Loucy (cell line): Measurements from ENCODE around the gene IFNA7.
"Not testable (repeated sequence)": the region's sequence is repeated elsewhere in the genome, so short reads cannot be mapped to it uniquely, and the experiment has no call there.

Source experiments
- H2AFZ ChIP-seq: fragments of 200-600 bp; sonication (generic); 2 replicates; pipeline ENCODE4 v1.6.0; 2016; ENCODE audit warnings: antibody characterized with exemption, mild to moderate bottlenecking, low read length, moderate library complexity
- H3F3A ChIP-seq: fragments of 200-600 bp; 2 replicates; pipeline ENCODE4 v1.6.0; 2016; ENCODE audit warnings: antibody characterized with exemption, low read depth, mild to moderate bottlenecking
- H3K27me3 ChIP-seq: fragments of 200-600 bp; sonication (generic); 2 replicates; pipeline ENCODE4 v1.6.1; 2014; ENCODE audit warnings: low read length, mild to moderate bottlenecking; ENCODE audit not compliant: insufficient read depth, poor library complexity, severe bottlenecking
- H3K36me3 ChIP-seq: fragments of 200-600 bp; sonication (generic); 2 replicates; pipeline ENCODE4 v1.6.1; 2016; ENCODE audit warnings: low read length; ENCODE audit not compliant: insufficient read depth
- H3K4me1 ChIP-seq: fragments of 200-600 bp; sonication (generic); 2 replicates; pipeline ENCODE4 v1.5.1; 2014; ENCODE audit warnings: low read length, mild to moderate bottlenecking; ENCODE audit not compliant: insufficient read depth, poor library complexity, severe bottlenecking
- H3K4me2 ChIP-seq: fragments of 200-600 bp; sonication (generic); 2 replicates; pipeline ENCODE4 v1.6.0; 2014; ENCODE audit warnings: antibody characterized with exemption, low read length, low read depth, mild to moderate bottlenecking; ENCODE audit not compliant: poor library complexity, severe bottlenecking
- H3K4me3 ChIP-seq: fragments of 200-600 bp; sonication (generic); 2 replicates; pipeline ENCODE4 v1.5.1; 2014; ENCODE audit warnings: low read length, mild to moderate bottlenecking, mixed read lengths; ENCODE audit not compliant: poor library complexity, severe bottlenecking
- H3K79me2 ChIP-seq: fragments of 200-600 bp; sonication (generic); 2 replicates; pipeline ENCODE4 v1.6.1; 2014; ENCODE audit warnings: low read length; ENCODE audit not compliant: insufficient read depth
- H3K9ac ChIP-seq: fragments of 200-600 bp; sonication (generic); 2 replicates; pipeline ENCODE4 v1.6.0; 2014; ENCODE audit warnings: mild to moderate bottlenecking, low read depth, low read length, moderate library complexity; ENCODE audit not compliant: poor library complexity, severe bottlenecking
- H3K9me2 ChIP-seq: fragments of 200-600 bp; sonication (generic); replicated peaks from 2 replicates; pipeline ENCODE4 v1.6.1; 2016; ENCODE audit warnings: low read depth, low read length, mixed read lengths
- H3K9me3 ChIP-seq: fragments of 200-600 bp; sonication (generic); 2 replicates; pipeline ENCODE4 v1.6.1; 2014; ENCODE audit warnings: mild to moderate bottlenecking, antibody characterized with exemption, low read length, low read depth; ENCODE audit not compliant: insufficient read depth
- H4K20me1 ChIP-seq: fragments of 200-600 bp; sonication (generic); 2 replicates; pipeline ENCODE4 v1.6.0; 2014; ENCODE audit warnings: antibody characterized with exemption, low read length, mild to moderate bottlenecking; ENCODE audit not compliant: insufficient read depth, poor library complexity, severe bottlenecking
- EZH2phosphoT487 ChIP-seq: fragments of 200-600 bp; IDR thresholded peaks from 2 replicates; pipeline ENCODE4 v1.6.1; 2018; ENCODE audit warnings: antibody characterized with exemption, mild to moderate bottlenecking, moderate library complexity, borderline replicate concordance
- TF ChIP-seq, protein P1 (sequence below): fragments of 200-600 bp; sonication (generic); conservative IDR thresholded peaks from 2 replicates; pipeline ENCODE4 v1.5.1; 2014; ENCODE audit warnings: mild to moderate bottlenecking, antibody characterized with exemption, low read length

Gene IFNA7

GRCh38 chr9:21239911-21240310 is 37.9 kb upstream of the IFNA7 start, which contains the start of gene IFNA14:
Gene IFNA14, minus strand, starts transcription at chr9:21240005. Its CDS starts 70 bp downstream, at chr9:21239935.
- Histone ChIP-seq H3K9ac (no peak within 1 kb of the TSS), H4K20me1 (no peaks in the 10 kb centered on the region), H3K4me1 (peaks cover 10% of the 10 kb centered on the region), H3F3A (no peaks in the 10 kb centered on the region), H3K79me2 (no peaks in the 10 kb centered on the region), H3K27me3 (no peaks in the 10 kb centered on the region), H3K4me2 (no peak within 1 kb of the TSS), H3K9me2 (no peaks in the 10 kb centered on the region), H3K9me3 (no peaks in the 10 kb centered on the region), H2AFZ (no peak within 1 kb of the TSS), H3K36me3 (no peaks in the 10 kb centered on the region), H3K4me3 (no peak within 1 kb of the TSS)
- no peak for TF ChIP-seq EZH2phosphoT487
- TF ChIP-seq, protein P1, sequence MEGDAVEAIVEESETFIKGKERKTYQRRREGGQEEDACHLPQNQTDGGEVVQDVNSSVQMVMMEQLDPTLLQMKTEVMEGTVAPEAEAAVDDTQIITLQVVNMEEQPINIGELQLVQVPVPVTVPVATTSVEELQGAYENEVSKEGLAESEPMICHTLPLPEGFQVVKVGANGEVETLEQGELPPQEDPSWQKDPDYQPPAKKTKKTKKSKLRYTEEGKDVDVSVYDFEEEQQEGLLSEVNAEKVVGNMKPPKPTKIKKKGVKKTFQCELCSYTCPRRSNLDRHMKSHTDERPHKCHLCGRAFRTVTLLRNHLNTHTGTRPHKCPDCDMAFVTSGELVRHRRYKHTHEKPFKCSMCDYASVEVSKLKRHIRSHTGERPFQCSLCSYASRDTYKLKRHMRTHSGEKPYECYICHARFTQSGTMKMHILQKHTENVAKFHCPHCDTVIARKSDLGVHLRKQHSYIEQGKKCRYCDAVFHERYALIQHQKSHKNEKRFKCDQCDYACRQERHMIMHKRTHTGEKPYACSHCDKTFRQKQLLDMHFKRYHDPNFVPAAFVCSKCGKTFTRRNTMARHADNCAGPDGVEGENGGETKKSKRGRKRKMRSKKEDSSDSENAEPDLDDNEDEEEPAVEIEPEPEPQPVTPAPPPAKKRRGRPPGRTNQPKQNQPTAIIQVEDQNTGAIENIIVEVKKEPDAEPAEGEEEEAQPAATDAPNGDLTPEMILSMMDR = no peak

DNA sequence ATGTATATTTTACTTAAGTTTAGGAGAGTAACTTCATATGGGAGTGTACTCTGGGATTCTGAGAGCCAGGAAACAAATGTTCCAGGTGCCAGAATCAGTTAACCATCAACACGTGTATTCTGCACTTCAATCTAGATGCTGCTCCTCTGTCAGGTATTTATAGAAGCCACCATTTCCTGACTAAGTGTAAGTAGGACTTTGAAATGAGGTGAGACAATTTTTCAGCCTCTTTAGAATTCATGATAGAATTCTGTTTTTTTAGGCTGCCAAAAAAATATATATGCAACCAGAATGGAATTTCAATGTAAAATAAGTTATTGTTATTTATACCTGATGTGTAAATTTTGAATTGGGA is 34.3 kb upstream of the IFNA7 start:
- H4K20me1 ChIP-seq, H3K9me3 ChIP-seq, H3K4me1 ChIP-seq, H3K79me2 ChIP-seq, H3K9ac ChIP-seq, H3K27me3 ChIP-seq, H3F3A ChIP-seq, H3K36me3 ChIP-seq, H3K9me2 ChIP-seq: not testable (repeated sequence)
- Histone ChIP-seq H3K4me2 (peak overlapping the region; percentile 79), H3K4me3 (peak overlapping the region; percentile 67), H2AFZ (0 out of 2 replicates have a peak overlapping the region, but pooled peaks have one; percentile 70)

DNA sequence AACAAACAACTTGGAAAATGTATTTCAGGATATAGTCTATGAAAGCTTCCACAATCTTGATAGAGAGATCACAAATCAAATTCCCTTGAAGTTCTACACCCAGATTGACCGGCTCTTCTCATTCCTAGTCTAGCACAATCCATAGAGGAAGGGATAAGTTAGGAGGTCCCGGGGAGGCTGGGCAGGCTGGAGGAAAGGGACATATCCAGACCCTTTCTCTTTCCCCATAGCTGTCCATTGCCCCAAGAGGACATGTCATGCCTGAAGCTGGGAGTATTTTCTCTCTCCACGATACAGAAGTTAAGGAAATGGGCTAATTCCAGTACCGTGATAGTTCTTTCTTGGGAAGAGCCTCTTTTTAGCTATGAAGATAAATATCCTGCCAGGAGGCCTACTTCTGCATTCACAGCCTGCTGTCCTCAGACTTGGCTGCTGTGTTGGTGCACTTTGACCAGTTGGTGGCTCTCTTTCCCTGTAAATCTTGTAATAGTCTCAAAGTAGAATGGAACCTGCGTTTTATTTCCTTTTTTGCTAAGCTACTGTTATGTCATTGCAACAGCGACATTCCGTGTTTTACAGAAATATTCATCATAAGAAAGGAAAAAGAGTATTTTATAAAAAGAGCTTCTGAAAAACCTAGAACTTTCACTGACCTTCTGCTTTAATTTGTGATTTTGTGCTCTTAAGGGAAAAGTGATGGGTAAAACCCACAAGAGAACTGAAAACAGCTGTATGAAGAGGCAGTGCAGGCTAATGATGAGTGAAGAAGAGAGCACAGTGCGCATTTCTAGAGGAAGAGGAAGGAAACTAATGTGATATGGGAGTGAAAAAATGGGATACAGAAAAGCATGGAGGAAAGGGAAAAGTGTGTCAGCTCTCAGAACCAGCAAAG is 33.7 kb upstream of the IFNA7 start:
- not testable (repeated sequence) for H3K36me3 ChIP-seq, H3K9ac ChIP-seq, H3K4me1 ChIP-seq, H3K9me3 ChIP-seq, H3F3A ChIP-seq, H4K20me1 ChIP-seq, H3K79me2 ChIP-seq, H3K27me3 ChIP-seq, H3K9me2 ChIP-seq
- peak overlapping the region; percentile 67 for H3K4me3 ChIP-seq
- H3K4me2 ChIP-seq = peak overlapping the region; percentile 79
- peak overlapping the region; percentile 70; the same call in 1 of the 2 replicates for H2AFZ ChIP-seq
- TF ChIP-seq, protein P1 = peak; percentile 79
